Measurements from ENCODE around the gene GGA2. TPM values are rescaled to one million over a fixed set of nuclear protein-coding genes. Genes with fewer than 3 reads are reported as not detected.

GGA2 gene
- total and polyA plus RNA-seq, 3 donors from 2014 or later: 47.2 to 71.9 (median 60.6) TPM

DNA sequence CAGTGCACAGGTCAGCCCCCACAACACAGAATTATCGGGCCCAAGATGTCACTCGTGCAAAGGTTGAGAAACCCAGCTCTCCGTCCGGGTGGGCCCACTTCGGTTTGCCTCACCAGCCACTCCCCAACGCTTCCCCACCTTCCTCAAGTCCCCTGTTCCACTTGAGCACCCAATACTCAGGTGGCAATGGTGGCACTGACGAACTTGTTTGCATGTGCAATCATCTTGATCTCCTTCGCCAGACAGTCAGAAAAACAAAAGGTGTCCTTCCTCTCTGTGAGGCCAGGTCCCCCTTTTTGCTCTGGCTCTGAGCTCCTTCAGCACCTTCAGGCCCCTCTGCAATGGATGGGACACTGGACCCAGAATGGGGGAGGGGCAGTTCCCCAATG lies 3.7 kb downstream of the GGA2 start:
- Histone ChIP-seq H3K4me3 (no peak overlapping the region), H3K27ac (no peak overlapping the region), H3K27me3 (no peaks in the 10 kb centered on the region), H3K4me1 (peaks cover 19% of the 10 kb centered on the region), H3K9me3 (no peaks in the 10 kb centered on the region), H3K36me3 (ENCODE audit: low read depth, missing control alignments) (no peaks in the 10 kb centered on the region)
- no peak for DNase-seq
- TF ChIP-seq, protein P1, sequence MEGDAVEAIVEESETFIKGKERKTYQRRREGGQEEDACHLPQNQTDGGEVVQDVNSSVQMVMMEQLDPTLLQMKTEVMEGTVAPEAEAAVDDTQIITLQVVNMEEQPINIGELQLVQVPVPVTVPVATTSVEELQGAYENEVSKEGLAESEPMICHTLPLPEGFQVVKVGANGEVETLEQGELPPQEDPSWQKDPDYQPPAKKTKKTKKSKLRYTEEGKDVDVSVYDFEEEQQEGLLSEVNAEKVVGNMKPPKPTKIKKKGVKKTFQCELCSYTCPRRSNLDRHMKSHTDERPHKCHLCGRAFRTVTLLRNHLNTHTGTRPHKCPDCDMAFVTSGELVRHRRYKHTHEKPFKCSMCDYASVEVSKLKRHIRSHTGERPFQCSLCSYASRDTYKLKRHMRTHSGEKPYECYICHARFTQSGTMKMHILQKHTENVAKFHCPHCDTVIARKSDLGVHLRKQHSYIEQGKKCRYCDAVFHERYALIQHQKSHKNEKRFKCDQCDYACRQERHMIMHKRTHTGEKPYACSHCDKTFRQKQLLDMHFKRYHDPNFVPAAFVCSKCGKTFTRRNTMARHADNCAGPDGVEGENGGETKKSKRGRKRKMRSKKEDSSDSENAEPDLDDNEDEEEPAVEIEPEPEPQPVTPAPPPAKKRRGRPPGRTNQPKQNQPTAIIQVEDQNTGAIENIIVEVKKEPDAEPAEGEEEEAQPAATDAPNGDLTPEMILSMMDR (IDR thresholded peaks at IDR 0.05): no peak
- TF ChIP-seq POLR2A (IDR thresholded peaks at IDR 0.05): no peak
- intact Hi-C loops (cut with DNase I; ENCODE audit: low total_unique reads): no loop called here
- WGBS, 2 donors: 94 to 97% methylated on average over 5 to 8 of the region's 8 CpGs

DNA sequence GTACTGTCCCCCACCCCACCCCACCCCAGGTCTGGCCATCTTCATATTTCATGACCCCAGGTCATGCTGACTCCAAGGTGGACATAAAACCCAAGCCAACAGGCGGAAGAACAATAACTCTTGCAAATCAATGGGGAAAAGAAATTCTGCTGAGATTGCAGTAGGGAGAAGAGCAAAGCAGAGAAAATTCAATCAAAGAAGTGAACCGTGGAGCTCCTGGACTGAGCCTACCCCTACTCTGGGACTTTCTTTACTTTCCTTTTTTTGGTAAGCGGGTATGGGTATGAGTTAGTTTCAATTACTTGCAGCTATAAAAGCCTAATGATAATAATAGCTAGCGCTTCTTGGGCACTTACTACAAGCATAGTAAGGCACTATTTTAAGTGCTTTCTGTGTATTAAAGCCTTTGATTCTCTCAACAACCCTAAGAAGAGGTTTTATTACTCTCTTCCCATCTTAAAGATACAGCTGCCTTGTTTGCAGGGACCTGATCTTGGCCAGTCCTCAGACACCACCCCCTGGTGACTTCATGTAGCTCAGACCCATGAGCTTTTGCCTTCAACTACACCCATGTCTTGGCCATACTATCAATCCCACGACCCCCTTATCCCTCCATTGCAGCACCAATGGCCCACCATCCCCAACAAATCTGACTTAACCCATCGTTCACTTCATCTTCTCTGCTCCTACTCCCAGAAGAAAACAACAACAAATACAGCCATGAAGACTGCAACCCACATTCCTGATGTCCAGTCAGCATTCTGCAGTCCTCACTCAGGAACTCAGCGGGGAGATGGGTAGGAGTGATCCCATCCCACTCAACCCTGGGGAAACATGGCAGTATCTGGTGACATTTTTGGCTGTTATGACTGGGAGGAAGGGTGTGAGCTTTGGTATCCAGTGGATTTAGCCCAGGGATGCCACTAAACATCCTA lies 4.4 kb downstream of the GGA2 start:
- intact Hi-C loops (cut with DNase I; ENCODE audit: low total_unique reads): no loop called here
- no peak for DNase-seq
- no peak overlapping the region for H3K4me3 ChIP-seq
- no peaks in the 10 kb centered on the region for H3K9me3 ChIP-seq
- WGBS, 2 donors: 81 to 84% methylated on average over 7 of the region's 7 CpGs
- peaks cover 19% of the 10 kb centered on the region for H3K4me1 ChIP-seq
- H3K27me3 ChIP-seq: no peaks in the 10 kb centered on the region
- no peak overlapping the region for H3K27ac ChIP-seq
- no peaks in the 10 kb centered on the region for H3K36me3 ChIP-seq (ENCODE audit: low read depth, missing control alignments)
- TF ChIP-seq POLR2A (IDR thresholded peaks at IDR 0.05): no peak
- TF ChIP-seq, protein P1 (IDR thresholded peaks at IDR 0.05): no peak

DNA sequence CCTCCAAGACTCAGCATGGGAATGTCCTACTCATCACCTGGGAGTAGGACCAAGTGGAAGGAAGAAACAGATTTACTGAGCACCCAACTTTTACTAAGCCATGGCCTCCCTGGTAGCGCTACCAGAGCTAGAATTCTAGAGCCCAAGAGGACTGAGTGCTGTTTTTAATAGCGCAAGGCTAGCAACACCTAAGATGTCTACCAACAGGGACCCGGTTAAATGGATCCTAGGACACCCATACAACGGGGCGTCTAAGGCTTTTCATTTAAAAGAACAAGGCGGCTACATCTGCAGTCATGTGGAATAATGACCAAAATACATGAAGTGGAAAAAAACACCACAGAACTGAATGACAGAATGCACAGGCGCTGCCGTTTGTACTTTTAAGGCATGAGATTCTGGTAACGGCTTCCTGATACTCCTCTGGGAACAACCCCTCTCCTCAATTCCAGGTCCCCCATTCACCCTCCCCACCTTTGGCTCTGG lies 5.1 kb downstream of the GGA2 start:
- Histone ChIP-seq H3K4me1 (peaks cover 19% of the 10 kb centered on the region), H3K27ac (no peak overlapping the region), H3K4me3 (no peak overlapping the region), H3K36me3 (ENCODE audit: low read depth, missing control alignments) (no peaks in the 10 kb centered on the region), H3K9me3 (no peaks in the 10 kb centered on the region), H3K27me3 (no peaks in the 10 kb centered on the region)
- no peak for TF ChIP-seq POLR2A (IDR thresholded peaks at IDR 0.05)
- TF ChIP-seq, protein P1 (IDR thresholded peaks at IDR 0.05): no peak
- intact Hi-C loops (cut with DNase I; ENCODE audit: low total_unique reads): no loop called here
- WGBS, 2 donors: 92 to 95% methylated on average over 9 of the region's 9 CpGs
- DNase-seq: no peak

DNA sequence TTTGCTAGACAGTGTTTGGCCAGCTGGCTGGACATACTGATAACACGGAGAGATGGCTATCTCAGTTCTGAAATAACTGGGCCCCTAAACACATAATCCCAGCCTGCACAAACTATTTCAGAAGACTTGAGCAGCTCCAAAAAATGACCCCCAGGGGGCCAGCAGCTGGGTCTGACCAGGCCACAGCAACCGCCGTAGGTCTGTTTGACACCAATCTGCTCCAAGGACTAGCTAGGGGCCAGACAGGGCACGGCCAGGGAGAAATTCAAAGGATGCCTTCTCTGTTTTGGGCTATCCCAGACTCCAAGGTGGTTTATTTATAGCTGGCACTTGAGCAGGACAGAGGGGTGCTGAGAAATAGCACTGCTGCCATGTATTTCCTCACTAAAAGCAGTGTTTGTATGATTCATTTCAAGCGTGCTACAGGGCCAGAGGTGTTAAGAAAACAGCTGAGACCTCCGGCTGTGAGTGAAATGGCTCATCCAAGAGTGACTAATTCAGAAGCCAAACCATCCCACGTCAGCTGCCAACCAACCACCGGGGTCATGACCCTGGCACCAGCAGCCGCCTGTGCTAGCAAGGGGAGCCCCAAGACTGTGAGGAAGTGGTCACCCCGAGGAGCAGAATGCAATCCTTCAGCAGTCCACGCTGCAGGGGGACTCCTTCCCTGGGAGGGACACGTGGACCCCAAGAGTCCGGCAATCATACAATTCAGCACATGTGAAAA lies 5.7 kb downstream of the GGA2 start:
- H3K27ac ChIP-seq: no peak overlapping the region
- H3K27me3 ChIP-seq: no peaks in the 10 kb centered on the region
- peaks cover 19% of the 10 kb centered on the region for H3K4me1 ChIP-seq
- WGBS, 2 donors: 61 to 80% methylated on average over 7 to 13 of the region's 13 CpGs
- no peaks in the 10 kb centered on the region for H3K9me3 ChIP-seq
- intact Hi-C loops (cut with DNase I; ENCODE audit: low total_unique reads): no loop called here
- no peaks in the 10 kb centered on the region for H3K36me3 ChIP-seq (ENCODE audit: low read depth, missing control alignments)
- H3K4me3 ChIP-seq: no peak overlapping the region
- TF ChIP-seq POLR2A (IDR thresholded peaks at IDR 0.05): no peak
- TF ChIP-seq, protein P1 (IDR thresholded peaks at IDR 0.05): no peak
- DNase-seq: no peak
